SU-DHL-6 (cell line): ENCODE data around the gene NAP1L4.

Experiments
- H2AFZ ChIP-seq: fragments of 200-600 bp; sonication (generic); 2 replicates; pipeline ENCODE4 v1.6.1; 2014; ENCODE audit warnings: low read depth, mild to moderate bottlenecking, moderate library complexity, mixed read lengths, antibody characterized with exemption, low read length; ENCODE audit not compliant: severe bottlenecking
- H3F3A ChIP-seq: fragments of 200-600 bp; shearing (Covaris generic); 2 replicates; pipeline ENCODE4 v1.6.0; 2016; ENCODE audit warnings: antibody characterized with exemption, mild to moderate bottlenecking; ENCODE audit not compliant: insufficient read depth
- H3K27ac ChIP-seq: fragments of 200-600 bp; sonication (generic); 2 replicates; pipeline ENCODE4 v1.5.1; 2016; ENCODE audit warnings: low read depth, mild to moderate bottlenecking, low read length, moderate library complexity, mixed read lengths
- H3K27me3 ChIP-seq: fragments of 200-600 bp; sonication (generic), shearing (Covaris generic); 2 replicates; pipeline ENCODE4 v1.6.0; 2014; ENCODE audit warnings: mild to moderate bottlenecking, low read length
- H3K36me3 ChIP-seq: fragments of 200-600 bp; sonication (generic); 2 replicates; pipeline ENCODE4 v1.6.1; 2014; ENCODE audit warnings: mild to moderate bottlenecking, low read length, mixed read lengths
- H3K4me2 ChIP-seq: fragments of 300-600, 200-600 bp; shearing (Covaris generic), sonication (generic); 2 replicates; pipeline ENCODE4 v1.6.0; 2014; ENCODE audit warnings: low read length, low read depth, mild to moderate bottlenecking; ENCODE audit not compliant: poor library complexity, severe bottlenecking
- H3K4me3 ChIP-seq: fragments of 200-600 bp; sonication (generic); 2 replicates; pipeline ENCODE4 v1.5.1; 2014; ENCODE audit warnings: antibody characterized with exemption, low read length, mild to moderate bottlenecking, mixed read lengths; ENCODE audit not compliant: insufficient read depth, poor library complexity, severe bottlenecking
- H3K79me2 ChIP-seq: fragments of 200-600 bp; sonication (generic); 2 replicates; pipeline ENCODE4 v1.6.1; 2014; ENCODE audit warnings: mild to moderate bottlenecking, low read length, moderate library complexity; ENCODE audit not compliant: insufficient read depth
- H3K9ac ChIP-seq: fragments of 200-600 bp; sonication (generic); 2 replicates; pipeline ENCODE4 v1.7.0; 2014; ENCODE audit warnings: mild to moderate bottlenecking, low read length
- H3K9me2 ChIP-seq: fragments of 200-600 bp; sonication (generic); replicated peaks from 2 replicates; pipeline ENCODE4 v1.6.1; 2014; ENCODE audit warnings: low read length; ENCODE audit not compliant: insufficient read depth
- H3K9me3 ChIP-seq: fragments of 200-600 bp; sonication (generic); 2 replicates; pipeline ENCODE4 v1.6.1; 2014; ENCODE audit warnings: low read length, mixed read lengths; ENCODE audit not compliant: insufficient read depth
- H4K20me1 ChIP-seq: fragments of 200-600 bp; sonication (generic); 2 replicates; pipeline ENCODE4 v1.6.1; 2014; ENCODE audit warnings: low read depth, mild to moderate bottlenecking, antibody characterized with exemption, low read length, moderate library complexity, mixed read lengths
- EZH2phosphoT487 ChIP-seq: fragments of 200-600 bp; sonication (generic), shearing (Covaris generic); conservative IDR thresholded peaks from 2 replicates; pipeline ENCODE4 v1.6.1; 2018; ENCODE audit warnings: mild to moderate bottlenecking, antibody characterized with exemption, low read length, moderate library complexity, mixed read lengths
- TF ChIP-seq, protein P1 (sequence below): fragments of 200-600 bp; sonication (generic); IDR thresholded peaks from one replicate; pipeline ENCODE4 v1.5.1; 2017; ENCODE audit warnings: antibody characterized with exemption, mild to moderate bottlenecking, low read length, moderate library complexity; ENCODE audit not compliant: insufficient read depth, poor library complexity, severe bottlenecking

The NAP1L4 gene

GRCh38 chr11:3011891-3012885, 20.1 kb upstream of the NAP1L4 start:
- TF ChIP-seq, protein P1, sequence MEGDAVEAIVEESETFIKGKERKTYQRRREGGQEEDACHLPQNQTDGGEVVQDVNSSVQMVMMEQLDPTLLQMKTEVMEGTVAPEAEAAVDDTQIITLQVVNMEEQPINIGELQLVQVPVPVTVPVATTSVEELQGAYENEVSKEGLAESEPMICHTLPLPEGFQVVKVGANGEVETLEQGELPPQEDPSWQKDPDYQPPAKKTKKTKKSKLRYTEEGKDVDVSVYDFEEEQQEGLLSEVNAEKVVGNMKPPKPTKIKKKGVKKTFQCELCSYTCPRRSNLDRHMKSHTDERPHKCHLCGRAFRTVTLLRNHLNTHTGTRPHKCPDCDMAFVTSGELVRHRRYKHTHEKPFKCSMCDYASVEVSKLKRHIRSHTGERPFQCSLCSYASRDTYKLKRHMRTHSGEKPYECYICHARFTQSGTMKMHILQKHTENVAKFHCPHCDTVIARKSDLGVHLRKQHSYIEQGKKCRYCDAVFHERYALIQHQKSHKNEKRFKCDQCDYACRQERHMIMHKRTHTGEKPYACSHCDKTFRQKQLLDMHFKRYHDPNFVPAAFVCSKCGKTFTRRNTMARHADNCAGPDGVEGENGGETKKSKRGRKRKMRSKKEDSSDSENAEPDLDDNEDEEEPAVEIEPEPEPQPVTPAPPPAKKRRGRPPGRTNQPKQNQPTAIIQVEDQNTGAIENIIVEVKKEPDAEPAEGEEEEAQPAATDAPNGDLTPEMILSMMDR, result no peak
- no peak for TF ChIP-seq EZH2phosphoT487
- Histone ChIP-seq H3K27ac (no peak overlapping the region), H3K9me2 (no peaks in the 10 kb centered on the region), H3K79me2 (no peaks in the 10 kb centered on the region), H3F3A (no peaks in the 10 kb centered on the region), H3K36me3 (no peaks in the 10 kb centered on the region; the same call in 1 of the 2 replicates), H2AFZ (no peak overlapping the region), H3K4me2 (no peak overlapping the region), H3K4me3 (no peak overlapping the region), H3K9ac (no peak overlapping the region), H4K20me1 (no peaks in the 10 kb centered on the region), H3K27me3 (no peaks in the 10 kb centered on the region), H3K9me3 (no peaks in the 10 kb centered on the region)

GRCh38 chr11:3010521-3011275, 18.6 kb upstream of the NAP1L4 start:
- no peak for TF ChIP-seq EZH2phosphoT487
- TF ChIP-seq, protein P1, result no peak
- Histone ChIP-seq H3K36me3 (no peaks in the 10 kb centered on the region), H3K27ac (no peak overlapping the region), H3K4me2 (no peak overlapping the region), H3K9me3 (no peaks in the 10 kb centered on the region), H3K9me2 (no peaks in the 10 kb centered on the region), H3K27me3 (no peaks in the 10 kb centered on the region), H3K4me3 (no peak overlapping the region), H2AFZ (no peak overlapping the region), H3F3A (no peaks in the 10 kb centered on the region), H3K79me2 (no peaks in the 10 kb centered on the region), H4K20me1 (no peaks in the 10 kb centered on the region), H3K9ac (no peak overlapping the region)

GRCh38 chr11:3010004-3010403, 17.9 kb upstream of the NAP1L4 start:
- no peaks in the 10 kb centered on the region for H3K36me3 ChIP-seq
- no peaks in the 10 kb centered on the region for H3K79me2 ChIP-seq
- H3K4me2 ChIP-seq, result no peak overlapping the region
- no peak overlapping the region for H3K9ac ChIP-seq
- H3K9me2 ChIP-seq, result no peaks in the 10 kb centered on the region
- H3K27ac ChIP-seq, result no peak overlapping the region
- no peaks in the 10 kb centered on the region for H3K9me3 ChIP-seq
- no peaks in the 10 kb centered on the region for H4K20me1 ChIP-seq
- no peaks in the 10 kb centered on the region for H3K27me3 ChIP-seq
- TF ChIP-seq, protein P1, result no peak
- TF ChIP-seq EZH2phosphoT487, result no peak
- no peak overlapping the region for H3K4me3 ChIP-seq
- no peak overlapping the region for H2AFZ ChIP-seq
- H3F3A ChIP-seq, result no peaks in the 10 kb centered on the region
